NCI-H2029 (cell line): ENCODE data around the gene COL6A2.
"Not testable (repeated sequence)": the region's sequence is repeated elsewhere in the genome, so short reads cannot be mapped to it uniquely, and the experiment has no call there.

Experiments used
- DNase-seq: peaks from one replicate; lab custom pipeline; 2025; lab: John Stamatoyannopoulos, UW

Gene COL6A2

GRCh38 chr21:46061063-46061462 is 36.8 kb upstream of the COL6A2 start:
- DNase-seq: no peak

- DNase-seq: no peak
Measured at GRCh38 chr21:46061518-46061917, 36.4 kb upstream of the COL6A2 start.

- no peak for DNase-seq
Measured at GRCh38 chr21:46061950-46062349, 36.0 kb upstream of the COL6A2 start.

DNA sequence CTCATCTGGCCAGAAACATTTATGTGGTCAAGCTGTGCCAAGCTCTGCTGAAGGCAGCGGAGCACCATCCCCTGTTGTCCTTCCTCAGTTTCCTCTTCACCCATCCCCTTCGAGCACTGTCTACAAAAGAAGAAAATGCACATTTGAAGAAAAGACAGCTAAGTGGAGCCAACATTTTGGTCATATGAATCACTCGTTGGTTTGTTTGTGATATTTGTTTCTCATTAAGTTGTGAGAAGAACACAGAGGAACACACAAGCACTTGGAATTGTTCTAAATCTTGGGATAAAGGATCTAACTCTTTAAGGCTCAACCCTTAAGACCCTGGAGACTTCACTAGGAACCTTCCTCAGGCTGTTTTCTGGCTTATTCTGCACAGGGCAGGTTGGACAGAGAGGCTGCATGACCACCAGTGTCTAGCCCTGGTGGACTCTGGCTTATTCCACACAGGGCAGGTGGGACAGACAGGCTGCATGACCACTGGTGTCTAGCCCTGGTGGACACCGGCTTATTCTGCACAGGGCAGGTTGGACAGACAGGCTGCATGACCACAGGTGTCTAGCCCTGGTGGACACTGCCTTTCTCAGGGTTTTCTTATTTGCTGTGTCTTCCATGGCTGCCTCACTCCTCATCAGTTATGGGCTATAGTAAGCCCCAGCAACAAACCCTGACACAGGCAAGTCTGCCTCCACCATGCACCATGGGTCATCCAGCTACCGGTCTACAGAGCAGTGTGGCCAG is 35.3 kb upstream of the COL6A2 start:
- no peak for DNase-seq

DNA sequence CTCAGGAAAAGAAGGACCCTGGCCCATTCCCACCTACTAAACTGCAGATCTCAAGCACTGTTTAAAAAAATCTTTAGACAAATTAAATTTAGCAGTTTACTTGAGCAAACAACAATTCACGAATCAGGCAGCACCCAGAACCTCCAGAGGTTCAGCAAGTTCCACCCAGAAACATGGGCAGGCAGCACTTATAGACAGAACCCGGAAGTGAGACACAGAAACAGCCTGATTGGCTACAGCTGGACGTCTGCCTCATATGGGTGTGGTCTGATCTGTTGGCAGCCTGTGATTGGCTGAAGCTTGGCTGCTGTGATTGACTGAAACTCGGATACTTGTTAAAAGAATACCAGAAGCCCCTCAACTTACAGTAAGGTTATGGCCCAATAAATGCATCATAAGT is 34.7 kb upstream of the COL6A2 start:
- no peak for DNase-seq

GRCh38 chr21:46063734-46064680 is 33.9 kb upstream of the COL6A2 start:
- no peak for DNase-seq

GRCh38 chr21:46064870-46065214 is 33.1 kb upstream of the COL6A2 start:
- DNase-seq: no peak

GRCh38 chr21:46065215-46065913 is 32.5 kb upstream of the COL6A2 start:
- DNase-seq: no peak

DNA sequence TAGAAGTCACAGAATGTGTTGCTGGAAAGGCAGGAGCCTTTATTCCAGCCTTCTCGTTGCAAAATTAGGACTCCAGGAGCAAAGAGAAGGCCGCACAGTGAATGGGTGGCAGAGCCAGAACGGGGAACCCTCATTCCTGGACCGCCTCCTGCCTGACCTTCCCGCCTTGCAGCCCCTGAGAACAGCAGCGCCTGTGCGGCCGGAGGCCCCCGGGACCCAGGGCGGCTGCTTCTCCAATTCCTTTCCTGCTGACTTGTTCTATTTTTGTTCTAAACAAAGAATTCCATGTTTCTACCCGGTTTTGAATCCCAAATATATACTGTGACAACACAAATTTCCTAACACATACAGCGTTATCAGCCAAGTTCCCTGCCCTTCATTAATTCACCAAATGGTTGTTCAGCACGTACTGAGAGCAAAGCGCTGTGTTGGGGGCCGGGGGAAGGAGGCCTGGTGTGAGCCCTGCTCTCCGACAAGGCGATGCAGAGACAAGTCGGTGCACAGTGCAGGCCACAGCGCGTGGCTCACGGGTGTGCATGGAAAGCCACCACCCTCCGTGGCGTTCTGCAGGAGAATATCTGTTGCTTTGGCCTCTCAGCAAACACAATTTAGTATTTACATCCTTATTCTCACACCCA is 31.9 kb upstream of the COL6A2 start:
- DNase-seq: no peak

DNA sequence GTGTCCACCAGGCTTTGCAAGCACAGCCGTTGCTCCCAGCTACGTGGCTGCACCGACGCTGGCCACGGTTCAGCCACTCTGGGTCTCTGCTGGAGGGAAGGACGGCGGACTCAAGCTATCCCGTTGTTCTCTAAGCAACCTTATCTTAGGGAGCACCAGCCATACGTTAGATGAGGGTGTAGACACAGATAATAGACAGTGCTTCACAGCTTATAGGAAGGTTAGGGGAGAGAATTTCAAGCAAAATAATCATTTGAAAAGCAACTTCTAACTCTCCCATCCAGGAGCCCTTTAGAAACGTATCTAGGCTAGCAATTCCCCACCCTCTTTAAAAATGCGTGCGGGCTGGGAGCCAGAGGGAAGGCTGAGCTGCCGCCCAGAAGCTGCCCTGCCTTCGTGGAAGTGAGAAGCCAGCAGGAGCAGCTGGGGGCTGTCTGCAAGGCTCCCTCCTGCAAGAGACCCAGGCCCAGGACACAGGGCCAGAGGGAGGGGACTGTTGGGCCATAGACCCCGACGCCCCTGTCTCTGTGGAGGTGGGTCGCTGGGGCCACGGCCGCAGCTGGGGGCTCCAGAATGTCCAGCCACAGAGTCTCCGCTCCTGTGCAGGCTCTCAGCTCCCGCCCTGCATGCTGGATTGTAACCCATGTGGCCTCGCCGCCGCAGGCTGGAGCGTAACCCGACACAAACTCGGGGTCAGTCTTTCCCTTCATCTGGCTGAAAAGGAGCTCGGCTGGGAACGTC is 31.2 kb upstream of the COL6A2 start:
- no peak for DNase-seq

DNA sequence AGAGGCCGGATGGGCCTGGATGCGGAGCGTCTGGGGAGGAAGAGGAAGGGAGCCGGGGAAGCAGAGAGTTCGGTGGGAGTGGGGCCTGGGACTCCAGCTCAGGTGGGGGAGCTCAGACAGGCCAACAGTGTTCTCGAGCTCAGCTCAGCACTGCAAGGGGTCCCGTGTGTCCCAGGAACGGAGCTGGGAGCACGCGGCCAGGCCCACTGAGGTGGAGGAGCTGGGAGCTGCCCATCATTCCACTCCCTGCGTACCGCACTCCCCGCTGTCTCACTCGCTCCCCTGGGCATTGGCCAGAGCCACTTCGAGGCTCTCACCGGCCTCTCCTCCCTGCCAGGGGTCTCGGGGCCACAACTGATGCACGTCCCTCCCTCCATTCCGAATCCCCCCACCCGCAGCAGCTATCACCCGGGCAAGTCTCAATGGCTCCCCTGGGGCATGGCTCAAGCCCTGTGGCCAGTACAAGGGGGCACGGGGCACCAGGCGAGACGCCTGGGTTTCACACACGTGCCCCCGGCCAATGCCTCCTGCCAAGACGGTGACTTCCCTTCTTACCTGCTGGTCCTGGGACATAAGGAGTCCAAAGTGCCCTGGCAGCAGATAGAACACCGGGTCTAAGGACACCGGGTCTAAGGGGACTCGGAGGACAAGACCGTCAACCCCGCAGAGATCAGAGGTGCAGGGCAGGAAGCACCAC is 30.3 kb upstream of the COL6A2 start:
- no peak for DNase-seq

GRCh38 chr21:46068516-46069079 is 29.3 kb upstream of the COL6A2 start:
- no peak for DNase-seq

GRCh38 chr21:46069166-46069565 is 28.7 kb upstream of the COL6A2 start:
- DNase-seq: no peak

DNA sequence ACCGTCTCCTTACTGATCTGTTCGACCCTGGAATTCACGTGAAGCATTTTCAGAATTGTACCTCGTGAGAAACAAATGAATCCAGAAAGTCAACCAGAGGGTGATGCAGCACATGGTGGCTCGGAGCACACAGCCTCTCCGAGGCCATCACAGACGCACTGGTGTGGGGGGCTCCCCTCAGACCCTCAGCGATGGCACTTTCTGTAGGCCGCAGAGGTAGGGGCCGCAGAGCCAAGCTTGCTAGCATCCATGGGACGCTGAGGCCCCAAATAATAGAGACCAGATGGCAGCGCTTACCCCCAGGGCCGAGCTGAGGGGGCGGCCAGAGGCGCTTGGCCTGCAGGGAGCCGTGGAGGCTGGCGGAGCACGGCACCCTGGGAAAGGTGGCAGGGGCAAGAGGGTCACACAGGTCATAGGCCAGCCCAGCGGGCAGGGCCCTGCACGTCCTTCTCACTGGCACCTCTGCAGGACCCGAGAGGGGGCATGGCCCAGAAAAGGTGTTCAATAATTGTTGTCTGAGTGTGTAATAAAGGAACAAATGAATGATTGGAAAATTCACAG is 28.1 kb upstream of the COL6A2 start:
- DNase-seq: no peak

- DNase-seq: no peak
Measured at GRCh38 chr21:46071082-46071481, 26.8 kb upstream of the COL6A2 start.

GRCh38 chr21:46076724-46077123 is 21.2 kb upstream of the COL6A2 start:
- not testable (repeated sequence) for DNase-seq

DNA sequence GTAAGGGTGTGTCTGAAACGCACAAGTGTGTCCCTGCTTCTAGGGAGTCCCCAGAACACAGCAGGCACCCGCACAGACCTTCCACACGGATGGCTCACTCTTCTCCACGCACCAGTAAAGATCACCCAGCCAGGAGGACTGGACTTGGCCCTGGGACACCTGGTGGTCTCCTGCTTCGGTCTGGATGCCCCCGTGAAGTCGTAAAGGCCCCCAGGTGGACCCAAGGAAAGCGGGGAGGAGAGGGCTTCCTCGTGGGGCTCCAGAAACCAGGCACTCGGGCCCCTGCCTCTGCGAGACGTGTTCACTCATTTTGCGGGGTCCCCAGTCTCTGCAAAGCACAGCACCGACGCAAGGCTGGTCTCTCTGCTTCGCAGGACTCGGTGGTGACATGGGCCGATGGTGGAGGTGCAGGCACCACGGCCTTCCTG is 20.2 kb upstream of the COL6A2 start:
- no peak for DNase-seq

- DNase-seq: no peak
Measured at GRCh38 chr21:46078322-46078977, 19.5 kb upstream of the COL6A2 start.

- DNase-seq: no peak
Measured at GRCh38 chr21:46078978-46079351, 18.9 kb upstream of the COL6A2 start.
